ENCODE data around the gene KIF3A.

GRCh38 chr5:132774896-132775295 lies 37.5 kb upstream of the KIF3A start:
- no peak for TF ChIP-seq EZH2phosphoT487 (IDR thresholded peaks at IDR 0.05; ENCODE audit: borderline replicate concordance, low read length)
- TF ChIP-seq CTCF (IDR thresholded peaks at IDR 0.05; ENCODE audit: low read depth, low read length, poor library complexity, severe bottlenecking) = no peak
